ENCODE data around the gene MLLT1. TPM values are rescaled to one million over a fixed set of nuclear protein-coding genes. Genes with fewer than 3 reads are reported as not detected.

Gene MLLT1
- total and polyA plus RNA-seq, 4 donors = 2.1 to 15.6 (median 7.3) TPM

DNA sequence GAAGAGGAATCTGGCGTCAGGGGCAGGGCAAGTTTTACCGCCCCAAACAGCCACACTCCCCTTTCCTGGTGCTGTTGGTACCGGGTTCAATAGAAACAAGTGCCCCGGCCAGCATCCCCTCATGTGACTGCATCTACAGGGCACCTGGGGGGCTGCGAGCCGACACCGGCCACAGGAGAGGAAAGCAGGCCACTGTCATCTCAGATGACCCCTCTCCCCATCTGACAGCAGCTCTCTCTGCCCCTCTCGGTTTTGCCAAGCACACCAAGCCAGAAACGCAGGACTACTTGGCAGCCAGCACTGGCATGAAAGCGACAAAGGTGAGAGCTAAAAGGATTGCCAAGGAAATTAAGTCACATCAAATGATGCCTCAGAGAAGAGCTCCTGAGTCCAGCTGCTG is 37.1 kb downstream of the MLLT1 start:
- Histone ChIP-seq H3K9ac (ENCODE audit: low read depth in 1 of 2, low read length in 2 of 2) (no peak overlapping the region), H3K9me3 (ENCODE audit: control insufficient read depth in 4 of 4, low read length in 3 of 4) (no peaks in the 10 kb centered on the region), H3K36me3 (ENCODE audit: control insufficient read depth in 4 of 4, insufficient read depth in 3 of 4, low read depth in 1 of 4, low read length in 3 of 4) (peaks cover 2 to 6% (median 4%) of the 10 kb centered on the region in 4 donors), H3K27ac (ENCODE audit: low read depth in 1 of 2, low read length in 2 of 2) (no peak overlapping the region), H3K4me1 (ENCODE audit: control insufficient read depth in 4 of 4, insufficient read depth in 4 of 4, low read length in 3 of 4) (peaks cover 6 to 25% (median 15%) of the 10 kb centered on the region in 4 donors), H3K4me3 (ENCODE audit: low read depth in 1 of 3, low read length in 3 of 3) (no peak overlapping the region), H3K27me3 (ENCODE audit: control insufficient read depth in 4 of 4, insufficient read depth in 4 of 4, low read length in 3 of 4) (no peaks in the 10 kb centered on the region)
- no peak for DNase-seq (ENCODE audit: low spot score)
- TF ChIP-seq, protein P1, sequence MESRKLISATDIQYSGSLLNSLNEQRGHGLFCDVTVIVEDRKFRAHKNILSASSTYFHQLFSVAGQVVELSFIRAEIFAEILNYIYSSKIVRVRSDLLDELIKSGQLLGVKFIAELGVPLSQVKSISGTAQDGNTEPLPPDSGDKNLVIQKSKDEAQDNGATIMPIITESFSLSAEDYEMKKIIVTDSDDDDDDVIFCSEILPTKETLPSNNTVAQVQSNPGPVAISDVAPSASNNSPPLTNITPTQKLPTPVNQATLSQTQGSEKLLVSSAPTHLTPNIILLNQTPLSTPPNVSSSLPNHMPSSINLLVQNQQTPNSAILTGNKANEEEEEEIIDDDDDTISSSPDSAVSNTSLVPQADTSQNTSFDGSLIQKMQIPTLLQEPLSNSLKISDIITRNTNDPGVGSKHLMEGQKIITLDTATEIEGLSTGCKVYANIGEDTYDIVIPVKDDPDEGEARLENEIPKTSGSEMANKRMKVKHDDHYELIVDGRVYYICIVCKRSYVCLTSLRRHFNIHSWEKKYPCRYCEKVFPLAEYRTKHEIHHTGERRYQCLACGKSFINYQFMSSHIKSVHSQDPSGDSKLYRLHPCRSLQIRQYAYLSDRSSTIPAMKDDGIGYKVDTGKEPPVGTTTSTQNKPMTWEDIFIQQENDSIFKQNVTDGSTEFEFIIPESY (IDR thresholded peaks at IDR 0.05) = no peak
- TF ChIP-seq RXRA (IDR thresholded peaks at IDR 0.05) (no peak), TAF1 (conservative IDR thresholded peaks at IDR 0.05) (no peak), HNF4A (conservative IDR thresholded peaks at IDR 0.05) (no peak), NR2F2 (IDR thresholded peaks at IDR 0.05) (no peak), EGR1 (IDR thresholded peaks at IDR 0.05; ENCODE audit: low read depth in 2 of 2) (no peak), FOXA1 (IDR thresholded peaks at IDR 0.05) (no peak), YY1 (IDR thresholded peaks at IDR 0.05) (no peak)
- TF ChIP-seq, protein P2, sequence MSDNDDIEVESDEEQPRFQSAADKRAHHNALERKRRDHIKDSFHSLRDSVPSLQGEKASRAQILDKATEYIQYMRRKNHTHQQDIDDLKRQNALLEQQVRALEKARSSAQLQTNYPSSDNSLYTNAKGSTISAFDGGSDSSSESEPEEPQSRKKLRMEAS (IDR thresholded peaks at IDR 0.05) = no peak
- WGBS = 76% methylated on average over 10 of the region's 10 CpGs

DNA sequence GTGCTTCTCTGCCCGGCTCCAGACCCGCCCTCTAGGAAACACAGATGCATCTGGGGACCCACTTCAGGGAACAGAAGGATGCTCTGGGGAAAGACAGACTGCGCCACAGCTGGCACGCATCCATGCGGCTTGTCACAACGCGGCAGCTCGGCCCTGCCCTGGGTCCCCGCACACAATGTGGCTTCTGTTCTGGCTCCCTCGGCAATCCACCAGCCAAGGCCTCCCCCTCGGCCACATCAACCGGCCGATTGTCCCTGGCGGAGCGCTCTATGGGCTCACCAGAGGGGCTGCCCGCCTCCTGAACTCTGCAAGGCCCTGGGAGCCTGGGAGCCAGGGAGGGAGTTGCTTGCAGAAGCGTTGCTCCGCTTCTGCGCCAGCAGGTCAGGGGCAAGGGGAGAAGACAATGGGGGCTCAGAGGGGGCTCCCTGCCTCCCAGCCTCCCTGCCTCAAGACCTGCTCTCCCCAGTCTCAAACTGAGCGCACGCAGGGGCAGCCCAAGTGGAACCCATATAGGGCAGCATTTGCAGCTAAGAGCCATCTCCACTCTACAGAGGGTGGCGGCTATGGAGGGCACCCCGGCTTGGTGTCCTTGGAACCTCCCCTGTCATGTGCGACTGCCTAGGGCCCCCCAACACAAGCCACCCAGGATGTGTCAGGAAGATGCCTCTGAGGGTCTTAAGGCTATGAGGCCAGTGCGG is 37.9 kb downstream of the MLLT1 start:
- H3K36me3 ChIP-seq (ENCODE audit: control insufficient read depth in 4 of 4, insufficient read depth in 3 of 4, low read depth in 1 of 4, low read length in 3 of 4) = peaks cover 0 to 4% (median 3%) of the 10 kb centered on the region in 4 donors
- peaks cover 6 to 27% (median 17%) of the 10 kb centered on the region in 4 donors for H3K4me1 ChIP-seq (ENCODE audit: control insufficient read depth in 4 of 4, insufficient read depth in 4 of 4, low read length in 3 of 4)
- no peak for DNase-seq (ENCODE audit: low spot score)
- TF ChIP-seq, protein P2 (IDR thresholded peaks at IDR 0.05) = no peak
- no peak for TF ChIP-seq FOXA1 (IDR thresholded peaks at IDR 0.05)
- no peak for TF ChIP-seq HNF4G (IDR thresholded peaks at IDR 0.05)
- TF ChIP-seq TAF1 (conservative IDR thresholded peaks at IDR 0.05) = no peak
- TF ChIP-seq, protein P3, sequence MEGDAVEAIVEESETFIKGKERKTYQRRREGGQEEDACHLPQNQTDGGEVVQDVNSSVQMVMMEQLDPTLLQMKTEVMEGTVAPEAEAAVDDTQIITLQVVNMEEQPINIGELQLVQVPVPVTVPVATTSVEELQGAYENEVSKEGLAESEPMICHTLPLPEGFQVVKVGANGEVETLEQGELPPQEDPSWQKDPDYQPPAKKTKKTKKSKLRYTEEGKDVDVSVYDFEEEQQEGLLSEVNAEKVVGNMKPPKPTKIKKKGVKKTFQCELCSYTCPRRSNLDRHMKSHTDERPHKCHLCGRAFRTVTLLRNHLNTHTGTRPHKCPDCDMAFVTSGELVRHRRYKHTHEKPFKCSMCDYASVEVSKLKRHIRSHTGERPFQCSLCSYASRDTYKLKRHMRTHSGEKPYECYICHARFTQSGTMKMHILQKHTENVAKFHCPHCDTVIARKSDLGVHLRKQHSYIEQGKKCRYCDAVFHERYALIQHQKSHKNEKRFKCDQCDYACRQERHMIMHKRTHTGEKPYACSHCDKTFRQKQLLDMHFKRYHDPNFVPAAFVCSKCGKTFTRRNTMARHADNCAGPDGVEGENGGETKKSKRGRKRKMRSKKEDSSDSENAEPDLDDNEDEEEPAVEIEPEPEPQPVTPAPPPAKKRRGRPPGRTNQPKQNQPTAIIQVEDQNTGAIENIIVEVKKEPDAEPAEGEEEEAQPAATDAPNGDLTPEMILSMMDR (IDR thresholded peaks at IDR 0.05; ENCODE audit: low read depth, low read length, missing input control) = no peak
- TF ChIP-seq FOXA2 (IDR thresholded peaks at IDR 0.05) = no peak
- no peak for TF ChIP-seq NR2F2 (IDR thresholded peaks at IDR 0.05)
- TF ChIP-seq RAD21 (IDR thresholded peaks at IDR 0.05) = no peak
- no peak for TF ChIP-seq SP1 (IDR thresholded peaks at IDR 0.05)
- no peak for TF ChIP-seq HNF4A (conservative IDR thresholded peaks at IDR 0.05)
- no peak for TF ChIP-seq JUND (IDR thresholded peaks at IDR 0.05)
- no peak for TF ChIP-seq EGR1 (IDR thresholded peaks at IDR 0.05; ENCODE audit: low read depth in 2 of 2)
- TF ChIP-seq, protein P1 (IDR thresholded peaks at IDR 0.05) = no peak
- TF ChIP-seq, protein P4, sequence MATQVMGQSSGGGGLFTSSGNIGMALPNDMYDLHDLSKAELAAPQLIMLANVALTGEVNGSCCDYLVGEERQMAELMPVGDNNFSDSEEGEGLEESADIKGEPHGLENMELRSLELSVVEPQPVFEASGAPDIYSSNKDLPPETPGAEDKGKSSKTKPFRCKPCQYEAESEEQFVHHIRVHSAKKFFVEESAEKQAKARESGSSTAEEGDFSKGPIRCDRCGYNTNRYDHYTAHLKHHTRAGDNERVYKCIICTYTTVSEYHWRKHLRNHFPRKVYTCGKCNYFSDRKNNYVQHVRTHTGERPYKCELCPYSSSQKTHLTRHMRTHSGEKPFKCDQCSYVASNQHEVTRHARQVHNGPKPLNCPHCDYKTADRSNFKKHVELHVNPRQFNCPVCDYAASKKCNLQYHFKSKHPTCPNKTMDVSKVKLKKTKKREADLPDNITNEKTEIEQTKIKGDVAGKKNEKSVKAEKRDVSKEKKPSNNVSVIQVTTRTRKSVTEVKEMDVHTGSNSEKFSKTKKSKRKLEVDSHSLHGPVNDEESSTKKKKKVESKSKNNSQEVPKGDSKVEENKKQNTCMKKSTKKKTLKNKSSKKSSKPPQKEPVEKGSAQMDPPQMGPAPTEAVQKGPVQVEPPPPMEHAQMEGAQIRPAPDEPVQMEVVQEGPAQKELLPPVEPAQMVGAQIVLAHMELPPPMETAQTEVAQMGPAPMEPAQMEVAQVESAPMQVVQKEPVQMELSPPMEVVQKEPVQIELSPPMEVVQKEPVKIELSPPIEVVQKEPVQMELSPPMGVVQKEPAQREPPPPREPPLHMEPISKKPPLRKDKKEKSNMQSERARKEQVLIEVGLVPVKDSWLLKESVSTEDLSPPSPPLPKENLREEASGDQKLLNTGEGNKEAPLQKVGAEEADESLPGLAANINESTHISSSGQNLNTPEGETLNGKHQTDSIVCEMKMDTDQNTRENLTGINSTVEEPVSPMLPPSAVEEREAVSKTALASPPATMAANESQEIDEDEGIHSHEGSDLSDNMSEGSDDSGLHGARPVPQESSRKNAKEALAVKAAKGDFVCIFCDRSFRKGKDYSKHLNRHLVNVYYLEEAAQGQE (IDR thresholded peaks at IDR 0.05) = no peak
- no peak for TF ChIP-seq RXRA (IDR thresholded peaks at IDR 0.05)
- WGBS = 85% methylated on average over 25 of the region's 25 CpGs
- H3K27ac ChIP-seq (ENCODE audit: low read depth in 1 of 2, low read length in 2 of 2) = no peak overlapping the region
- H3K27me3 ChIP-seq (ENCODE audit: control insufficient read depth in 4 of 4, insufficient read depth in 4 of 4, low read length in 3 of 4) = no peaks in the 10 kb centered on the region
- no peak overlapping the region for H3K4me3 ChIP-seq (ENCODE audit: low read depth in 1 of 3, low read length in 3 of 3)
- H3K9ac ChIP-seq (ENCODE audit: low read depth in 1 of 2, low read length in 2 of 2) = no peak overlapping the region
- no peaks in the 10 kb centered on the region for H3K9me3 ChIP-seq (ENCODE audit: control insufficient read depth in 4 of 4, low read length in 3 of 4)
